Liver (tissue), 9 donors: Measurements from ENCODE around the gene RAVER2. TPM values are rescaled to one million over a fixed set of nuclear protein-coding genes. Genes with fewer than 3 reads are reported as not detected.

Source experiments
- DNase-seq: peaks from one replicate; pipeline ENCODE4 v3.0.0-alpha.2; 2017; ENCODE audit warnings: low spot score
- H3K27ac ChIP-seq, 2 donors: one replicate each; pipeline ENCODE4 v1.7.0; 2013; ENCODE audit warnings: inconsistent platforms in 2 of 2, low read length in 2 of 2, control low read depth in 1 of 2, low read depth in 1 of 2, mild to moderate bottlenecking in 1 of 2
- H3K27me3 ChIP-seq, 4 donors: one replicate each; pipeline versions ENCODE4 v1.6.1 to v1.7.0; 2013; ENCODE audit warnings: low read length in 3 of 4, inconsistent platforms in 1 of 4, mild to moderate bottlenecking in 1 of 4, moderate library complexity in 1 of 4; ENCODE audit not compliant: control insufficient read depth in 4 of 4, insufficient read depth in 4 of 4
- H3K36me3 ChIP-seq, 4 donors: one replicate each; pipeline versions ENCODE4 v1.6.1 to v1.7.0; 2013; ENCODE audit warnings: low read length in 3 of 4, mild to moderate bottlenecking in 3 of 4, low read depth in 1 of 4, moderate library complexity in 1 of 4; ENCODE audit not compliant: control insufficient read depth in 4 of 4, insufficient read depth in 3 of 4
- H3K4me1 ChIP-seq, 4 donors: one replicate each; pipeline versions ENCODE4 v1.6.1 to v1.7.0; 2013; ENCODE audit warnings: low read length in 3 of 4, mild to moderate bottlenecking in 3 of 4, moderate library complexity in 1 of 4; ENCODE audit not compliant: control insufficient read depth in 4 of 4, insufficient read depth in 4 of 4
- H3K4me3 ChIP-seq, 3 donors: one replicate each; pipeline versions ENCODE4 v1.6.1 to v1.7.0; 2013; ENCODE audit warnings: low read length in 3 of 3, control low read depth in 1 of 3, low read depth in 1 of 3, mild to moderate bottlenecking in 1 of 3
- H3K9ac ChIP-seq, 2 donors: one replicate each; pipeline ENCODE4 v1.7.0; 2013; ENCODE audit warnings: low read length in 2 of 2, mild to moderate bottlenecking in 2 of 2, moderate library complexity in 2 of 2, control low read depth in 1 of 2, low read depth in 1 of 2
- H3K9me3 ChIP-seq, 4 donors: one replicate each; pipeline versions ENCODE4 v1.6.1 to v1.7.0; 2013; ENCODE audit warnings: low read length in 3 of 4; ENCODE audit not compliant: control insufficient read depth in 4 of 4
- ATF3 ChIP-seq: IDR thresholded peaks from 2 replicates; pipeline ENCODE4 v1.6.1; 2016; ENCODE audit warnings: antibody characterized with exemption
- CTCF ChIP-seq: fragments of 150-350 bp; IDR thresholded peaks from 2 replicates; pipeline ENCODE4 v1.5.1; 2017; ENCODE audit warnings: improper control_type of control experiment, low read depth, low read length; ENCODE audit not compliant: missing input control
- EGR1 ChIP-seq, 2 donors: IDR thresholded peaks; 2 replicates each; pipeline ENCODE4 v1.6.1; 2016 to 2018; ENCODE audit warnings: antibody characterized with exemption in 2 of 2, low read depth in 2 of 2
- FOXA1 ChIP-seq: IDR thresholded peaks from 2 replicates; pipeline ENCODE4 v1.6.1; 2016; ENCODE audit warnings: antibody characterized with exemption
- FOXA2 ChIP-seq: IDR thresholded peaks from 2 replicates; pipeline ENCODE4 v1.6.1; 2016; ENCODE audit warnings: antibody characterized with exemption
- HNF4A ChIP-seq, 2 donors: conservative IDR thresholded peaks; 2 replicates each; pipeline ENCODE4 v1.6.1; 2016; ENCODE audit warnings: antibody characterized with exemption in 2 of 2, mild to moderate bottlenecking in 2 of 2
- HNF4G ChIP-seq: IDR thresholded peaks from 2 replicates; pipeline ENCODE4 v1.6.1; 2016; ENCODE audit warnings: antibody characterized with exemption
- JUND ChIP-seq, 2 donors: IDR thresholded peaks; 2 replicates each; pipeline ENCODE4 v1.6.1; 2016; ENCODE audit warnings: antibody characterized with exemption in 2 of 2
- MAX ChIP-seq: IDR thresholded peaks from 2 replicates; pipeline ENCODE4 v1.6.1; 2016; ENCODE audit warnings: antibody characterized with exemption
- NR2F2 ChIP-seq: IDR thresholded peaks from 2 replicates; pipeline ENCODE4 v1.6.1; 2016; ENCODE audit warnings: antibody characterized with exemption
- RAD21 ChIP-seq, 2 donors: IDR thresholded peaks; 2 replicates each; pipeline ENCODE4 v1.6.1; 2016; ENCODE audit warnings: antibody characterized with exemption in 2 of 2, mild to moderate bottlenecking in 2 of 2
- RXRA ChIP-seq, 2 donors: IDR thresholded peaks; 2 replicates each; pipeline ENCODE4 v1.6.1; 2017 to 2018; ENCODE audit warnings: antibody characterized with exemption in 2 of 2, mild to moderate bottlenecking in 1 of 2
- TAF1 ChIP-seq: conservative IDR thresholded peaks from 2 replicates; pipeline ENCODE4 v1.6.1; 2016; ENCODE audit warnings: antibody characterized with exemption, mild to moderate bottlenecking
- YY1 ChIP-seq: IDR thresholded peaks from 2 replicates; pipeline ENCODE4 v1.6.1; 2016; ENCODE audit warnings: antibody characterized with exemption, mild to moderate bottlenecking
- WGBS: extraction: QIAGEN DNeasy Blood & Tissue Kit; methylation state at CpG from one replicate; pipeline ENCODE4 v1.1.7; 2013; 5-methylcytosine and 5-hydroxymethylcytosine counted together
- polyA plus RNA-seq, 2 donors: library from polyadenylated mRNA; stranded (reverse) in 1 of 2; unstranded in 1 of 2; fragments of 200-250 nt in 1 of 2; fragments of >200 nt in 1 of 2; fragmentation: Nextera tagmentation in 1 of 2; extraction: Ambion mirVana in 1 of 2; gene quantifications; one replicate each; pipeline versions ENCODE4 v1.2.1 to v1.2.3, GENCODE V29; 2013 to 2015
- total RNA-seq, 2 donors: library from RNA; depleted of rRNA; stranded (reverse); fragments of >200 nt; gene quantifications; one replicate each; pipeline ENCODE4 v1.2.3, GENCODE V29; 2014
- TF ChIP-seq, protein P1 (sequence below): IDR thresholded peaks from 2 replicates; pipeline ENCODE4 v1.6.1; 2016; ENCODE audit warnings: antibody characterized with exemption
- donor health status: healthy.
- donor health status: healthy.
- donor health status: healthy.
- donor health status: healthy.
- donor health status: healthy.

The RAVER2 gene
- total and polyA plus RNA-seq, 4 donors: 0.40 to 6.7 (median 0.96) TPM

- Histone ChIP-seq H3K27me3 (no peaks in the 10 kb centered on the region), H3K27ac (no peak overlapping the region), H3K9me3 (no peaks in the 10 kb centered on the region), H3K4me3 (no peak overlapping the region), H3K4me1 (no peaks in the 10 kb centered on the region), H3K9ac (no peak overlapping the region), H3K36me3 (no peaks in the 10 kb centered on the region)
- TF ChIP-seq HNF4A (conservative IDR thresholded peaks at IDR 0.05) (no peak), NR2F2 (no peak), CTCF (peak; percentile 92), HNF4G (no peak), RAD21 (IDR thresholded peaks at IDR 0.05) (peak; percentile 95 to 96), ATF3 (no peak), JUND (IDR thresholded peaks at IDR 0.05) (no peak), TAF1 (no peak), RXRA (IDR thresholded peaks at IDR 0.05) (peak in 1 of 2 donors; percentile 8), FOXA2 (no peak), FOXA1 (no peak)
- DNase-seq: peak; percentile 59
- WGBS: 48% methylated on average over 11 of the region's 11 CpGs
Measured at GRCh38 chr1:64823691-64824476, 79.0 kb downstream of the RAVER2 start.

DNA sequence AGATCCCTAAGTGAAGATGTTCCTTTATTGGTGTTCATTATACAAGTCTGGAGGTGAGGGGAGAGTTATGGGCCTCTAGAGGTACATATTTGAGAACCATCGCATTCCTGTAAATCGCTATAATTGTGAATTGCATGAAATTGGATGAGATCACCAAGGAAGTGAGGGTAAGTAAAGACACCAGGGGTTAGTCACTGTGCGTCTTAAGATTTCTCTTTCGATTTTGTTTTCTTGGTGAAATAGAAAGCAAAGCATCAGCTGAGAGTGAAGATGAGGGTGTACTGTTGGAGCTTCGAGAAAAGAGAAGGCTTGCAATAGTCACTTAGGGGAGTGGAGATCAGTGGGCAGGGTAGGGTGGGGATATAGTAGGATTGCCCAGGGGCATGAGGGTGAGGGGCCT lies 82.1 kb downstream of the RAVER2 start:
- Histone ChIP-seq H3K27ac (no peak overlapping the region), H3K27me3 (no peaks in the 10 kb centered on the region), H3K36me3 (no peaks in the 10 kb centered on the region), H3K4me3 (no peak overlapping the region), H3K9ac (no peak overlapping the region), H3K4me1 (no peaks in the 10 kb centered on the region), H3K9me3 (no peaks in the 10 kb centered on the region)
- no peak for DNase-seq
- WGBS: 85% methylated on average over 5 of the region's 5 CpGs
- no peak for TF ChIP-seq ATF3
- no peak for TF ChIP-seq EGR1 (IDR thresholded peaks at IDR 0.05; ENCODE audit: low read depth in 2 of 2)

DNA sequence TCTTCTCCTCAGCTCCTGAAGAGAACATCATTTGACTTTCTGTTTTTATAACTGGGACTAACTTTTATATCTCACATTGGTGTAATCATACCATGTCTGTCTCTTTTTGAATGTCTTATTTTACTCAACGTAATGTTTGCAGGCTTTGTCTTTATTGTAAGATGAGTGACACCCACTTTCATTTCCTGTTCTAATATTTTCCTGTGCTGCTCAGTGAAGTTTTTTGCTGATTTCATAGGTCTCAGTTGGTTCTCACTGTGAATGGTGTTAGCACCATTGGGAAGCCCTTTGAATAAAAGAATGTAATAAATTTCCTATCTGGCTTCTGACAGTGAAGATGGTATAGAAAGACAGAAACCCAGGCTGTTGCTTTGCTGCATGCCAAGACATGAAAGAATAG lies 84.0 kb downstream of the RAVER2 start:
- no peak overlapping the region for H3K27ac ChIP-seq

More for the DNA sequence above, 84.0 kb downstream of the RAVER2 start:
- no peaks in the 10 kb centered on the region for H3K9me3 ChIP-seq
- no peaks in the 10 kb centered on the region for H3K4me1 ChIP-seq
- H3K9ac ChIP-seq: no peak overlapping the region
- peaks cover 2 to 14% (median 11%) of the 10 kb centered on the region in 4 donors for H3K36me3 ChIP-seq
- 67% methylated on average over 1 of the region's 1 CpG for WGBS
- H3K4me3 ChIP-seq: no peak overlapping the region
- TF ChIP-seq MAX: no peak
- no peak for TF ChIP-seq YY1
- TF ChIP-seq EGR1 (IDR thresholded peaks at IDR 0.05; ENCODE audit: low read depth in 2 of 2): no peak
- no peak for TF ChIP-seq TAF1
- no peak for TF ChIP-seq HNF4G
- TF ChIP-seq, protein P1, sequence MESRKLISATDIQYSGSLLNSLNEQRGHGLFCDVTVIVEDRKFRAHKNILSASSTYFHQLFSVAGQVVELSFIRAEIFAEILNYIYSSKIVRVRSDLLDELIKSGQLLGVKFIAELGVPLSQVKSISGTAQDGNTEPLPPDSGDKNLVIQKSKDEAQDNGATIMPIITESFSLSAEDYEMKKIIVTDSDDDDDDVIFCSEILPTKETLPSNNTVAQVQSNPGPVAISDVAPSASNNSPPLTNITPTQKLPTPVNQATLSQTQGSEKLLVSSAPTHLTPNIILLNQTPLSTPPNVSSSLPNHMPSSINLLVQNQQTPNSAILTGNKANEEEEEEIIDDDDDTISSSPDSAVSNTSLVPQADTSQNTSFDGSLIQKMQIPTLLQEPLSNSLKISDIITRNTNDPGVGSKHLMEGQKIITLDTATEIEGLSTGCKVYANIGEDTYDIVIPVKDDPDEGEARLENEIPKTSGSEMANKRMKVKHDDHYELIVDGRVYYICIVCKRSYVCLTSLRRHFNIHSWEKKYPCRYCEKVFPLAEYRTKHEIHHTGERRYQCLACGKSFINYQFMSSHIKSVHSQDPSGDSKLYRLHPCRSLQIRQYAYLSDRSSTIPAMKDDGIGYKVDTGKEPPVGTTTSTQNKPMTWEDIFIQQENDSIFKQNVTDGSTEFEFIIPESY: no peak
- DNase-seq: no peak
- H3K27me3 ChIP-seq: no peaks in the 10 kb centered on the region
